ENCODE results near the gene CDH13.

DNA sequence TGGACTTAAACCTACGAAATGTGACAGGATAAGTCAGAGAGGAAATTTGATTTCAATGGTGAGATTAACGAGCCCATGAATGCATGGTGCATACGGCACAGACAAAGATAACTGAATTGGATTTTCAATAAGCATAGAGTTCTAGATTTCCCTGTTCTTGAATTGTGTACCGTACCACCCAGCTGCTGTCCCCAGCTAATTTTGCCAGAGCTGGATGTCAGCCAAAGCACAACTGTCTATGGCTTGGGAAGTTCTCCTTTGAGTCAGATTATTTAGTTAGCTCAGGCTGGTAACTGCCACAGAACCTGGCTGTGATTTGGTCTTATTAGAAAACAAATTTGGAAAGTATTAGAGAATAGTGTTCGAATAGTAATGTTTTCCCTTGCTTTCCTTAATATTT is 143.1 kb downstream of the CDH13 start:
- TF ChIP-seq EZH2 (IDR thresholded peaks at IDR 0.05; ENCODE audit: borderline replicate concordance): no peak
- no peak for TF ChIP-seq CTCF (IDR thresholded peaks at IDR 0.05; ENCODE audit: poor library complexity)
- no peak for TF ChIP-seq EZH2phosphoT487 (IDR thresholded peaks at IDR 0.05; ENCODE audit: low read depth, severe bottlenecking, unreplicated experiment)

All from hepatocyte (in vitro differentiated cells).